ENCODE data around the gene CDH24. TPM values are rescaled to one million over a fixed set of nuclear protein-coding genes. Genes with fewer than 3 reads are reported as not detected.

CDH24 gene
- total and polyA plus RNA-seq, 2 donors (not counting 3 experiments of a cell fraction or from before 2014, with no cell fraction given): 21.7 to 52.9 TPM

DNA sequence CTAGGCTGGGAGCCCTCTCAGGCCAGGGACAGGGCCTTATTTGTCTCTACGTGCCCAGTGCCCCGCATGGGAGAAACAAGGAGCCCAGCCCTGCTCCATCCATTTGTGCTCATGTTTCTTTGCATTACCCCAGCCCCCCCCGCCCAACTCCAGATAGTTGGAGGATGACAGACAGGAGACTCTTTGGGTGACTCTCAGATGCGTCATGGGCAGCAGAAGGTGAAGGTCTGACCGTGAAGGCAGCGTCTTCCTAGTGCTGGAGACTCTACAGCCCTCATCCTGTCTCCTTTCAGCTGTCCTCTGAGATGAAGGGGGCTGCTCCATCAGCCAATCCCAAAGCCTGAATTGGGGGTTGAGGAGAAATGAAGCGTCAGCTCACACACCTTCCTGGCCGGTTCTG is 15.6 kb downstream of the CDH24 start:
- DNase-seq (ENCODE audit: low read depth, low spot score) (no peak), FAIRE-seq (no peak)
- Histone ChIP-seq H3K9ac (replicated peaks; ENCODE audit: extremely low read depth, insufficient read depth, low read length) (no peak overlapping the region), H3K27me3 (ENCODE audit: control insufficient read depth in 2 of 2, insufficient read depth in 2 of 2, low read length in 2 of 2) (no peaks in the 10 kb centered on the region), H2AFZ (ENCODE audit: low read depth, low read length) (no peak overlapping the region), H3K9me1 (replicated peaks; ENCODE audit: control insufficient read depth, extremely low read depth, insufficient read depth, low read length) (no peaks in the 10 kb centered on the region), H3K36me3 (ENCODE audit: control insufficient read depth in 2 of 2, extremely low read depth in 1 of 2, insufficient read depth in 2 of 2, low read length in 2 of 2) (no peaks in the 10 kb centered on the region), H3K79me2 (ENCODE audit: control insufficient read depth, insufficient read depth, low read length) (no peaks in the 10 kb centered on the region), H3K4me3 (replicated peaks in 1 of 3; ENCODE audit: insufficient read depth in 1 of 3, low read depth in 1 of 3, low read length in 3 of 3) (no peak overlapping the region), H3K9me3 (replicated peaks; ENCODE audit: control insufficient read depth, insufficient read depth, low read length) (no peaks in the 10 kb centered on the region), H3K4me2 (ENCODE audit: insufficient read depth, low read length) (no peak overlapping the region), H4K20me1 (replicated peaks; ENCODE audit: control insufficient read depth, extremely low read depth, insufficient read depth, low read length) (no peaks in the 10 kb centered on the region), H3K27ac (ENCODE audit: insufficient read depth, low read depth, low read length) (no peak overlapping the region), H3K4me1 (ENCODE audit: control insufficient read depth, extremely low read depth, insufficient read depth, low read length) (peaks cover 31% of the 10 kb centered on the region)
- dilution Hi-C loops (cut with MboI; ENCODE audit: extremely low pct_ligation_motif_present, low sequenced_read_pairs) (no loop called here), intact Hi-C loops (cut with micrococcal nuclease) (no loop called here)
- no TSS peak for BruUV-seq (replicated peaks)
- ChIA-PET CTCF (interaction anchor here (1.3 to 2.5 kb wide), 3 partner anchors 16 to 55 kb away, joined by 3 to 14 read pairs (median 6); partner anchors contain the start of gene CDH24), POLR2A (no interaction called here)
- TF ChIP-seq CTCF (IDR thresholded peaks at IDR 0.05; ENCODE audit: extremely low read depth in 1 of 2, insufficient read depth in 1 of 2, low read depth in 1 of 2, low read length in 2 of 2) (no peak), MYC (IDR thresholded peaks at IDR 0.05; ENCODE audit: low read depth, low read length) (no peak), MAX (IDR thresholded peaks at IDR 0.05; ENCODE audit: insufficient read depth, insufficient read length) (no peak), POLR2AphosphoS5 (IDR thresholded peaks at IDR 0.05; ENCODE audit: insufficient read depth, low read depth, low read length) (no peak), JUN (IDR thresholded peaks at IDR 0.05; ENCODE audit: borderline replicate concordance, insufficient read depth, insufficient read length, low read depth) (no peak), EZH2 (IDR thresholded peaks at IDR 0.05; ENCODE audit: borderline replicate concordance, low read depth, low read length, severe bottlenecking) (no peak), FOS (IDR thresholded peaks at IDR 0.05; ENCODE audit: borderline replicate concordance, insufficient read depth, low read length) (no peak), GATA2 (IDR thresholded peaks at IDR 0.05; ENCODE audit: insufficient read depth, insufficient read length, low read depth, low read length) (no peak), POLR2A (IDR thresholded peaks at IDR 0.05; ENCODE audit: low read depth, low read length) (no peak)
